Activated gamma-delta T cell treated with Interleukin-2 at 50 U/mL for 16 hours (primary cell): ENCODE data around the gene LLGL2.
"Not testable (repeated sequence)": the region's sequence is repeated elsewhere in the genome, so short reads cannot be mapped to it uniquely, and the experiment has no call there.

ENCODE experiments used
- DNase-seq: peaks from one replicate; pipeline ENCODE4 v3.0.0-alpha.2; 2020

Gene LLGL2

GRCh38 chr17:75592348-75593020 is 67.0 kb downstream of the LLGL2 start:
- no peak for DNase-seq

- DNase-seq = not testable (repeated sequence)
Measured at GRCh38 chr17:75593430-75593829, 67.9 kb downstream of the LLGL2 start.

DNA sequence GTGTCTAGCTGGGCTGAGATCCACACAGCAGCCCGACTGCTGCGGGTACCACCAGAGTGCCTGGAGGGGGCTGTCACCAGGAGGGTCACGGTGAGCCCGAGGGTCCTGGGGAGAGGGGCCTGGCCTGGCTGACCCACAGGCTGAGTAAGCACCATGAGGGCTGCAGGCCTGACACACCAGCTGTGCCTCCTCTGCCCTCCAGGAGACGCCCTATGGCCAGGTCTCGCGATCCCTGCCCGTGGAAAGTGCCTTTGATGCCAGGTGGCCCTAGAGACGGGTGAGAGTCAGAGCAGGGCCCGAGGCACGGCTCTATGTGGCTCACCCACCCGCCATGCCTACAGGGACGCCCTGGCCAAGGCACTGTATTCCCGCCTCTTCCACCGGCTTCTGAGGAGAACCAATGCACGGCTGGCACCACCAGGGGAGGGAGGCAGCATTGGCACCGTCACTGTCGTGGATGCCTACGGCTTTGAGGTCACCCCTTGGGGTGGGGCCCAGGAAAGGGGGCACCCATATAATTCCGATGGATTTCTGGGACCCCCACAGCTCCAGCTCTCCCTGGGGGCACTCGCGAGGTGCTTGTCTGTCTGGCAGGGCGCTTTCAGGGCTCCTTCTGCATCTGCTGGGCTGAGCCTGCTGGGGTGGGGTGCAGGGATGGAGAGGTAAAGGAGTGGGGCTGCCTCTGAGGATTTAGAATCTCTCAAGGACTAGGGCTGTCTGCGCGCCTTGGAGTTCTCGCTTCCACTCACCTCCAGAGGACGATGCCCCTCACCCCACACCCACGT is 69.2 kb downstream of the LLGL2 start:
- DNase-seq = no peak

- DNase-seq = no peak
Measured at GRCh38 chr17:75595284-75595919, 69.9 kb downstream of the LLGL2 start.

- no peak for DNase-seq
Measured at GRCh38 chr17:75595920-75596313, 70.4 kb downstream of the LLGL2 start.

- DNase-seq = no peak
Measured at GRCh38 chr17:75596320-75597087, 71.0 kb downstream of the LLGL2 start.

DNA sequence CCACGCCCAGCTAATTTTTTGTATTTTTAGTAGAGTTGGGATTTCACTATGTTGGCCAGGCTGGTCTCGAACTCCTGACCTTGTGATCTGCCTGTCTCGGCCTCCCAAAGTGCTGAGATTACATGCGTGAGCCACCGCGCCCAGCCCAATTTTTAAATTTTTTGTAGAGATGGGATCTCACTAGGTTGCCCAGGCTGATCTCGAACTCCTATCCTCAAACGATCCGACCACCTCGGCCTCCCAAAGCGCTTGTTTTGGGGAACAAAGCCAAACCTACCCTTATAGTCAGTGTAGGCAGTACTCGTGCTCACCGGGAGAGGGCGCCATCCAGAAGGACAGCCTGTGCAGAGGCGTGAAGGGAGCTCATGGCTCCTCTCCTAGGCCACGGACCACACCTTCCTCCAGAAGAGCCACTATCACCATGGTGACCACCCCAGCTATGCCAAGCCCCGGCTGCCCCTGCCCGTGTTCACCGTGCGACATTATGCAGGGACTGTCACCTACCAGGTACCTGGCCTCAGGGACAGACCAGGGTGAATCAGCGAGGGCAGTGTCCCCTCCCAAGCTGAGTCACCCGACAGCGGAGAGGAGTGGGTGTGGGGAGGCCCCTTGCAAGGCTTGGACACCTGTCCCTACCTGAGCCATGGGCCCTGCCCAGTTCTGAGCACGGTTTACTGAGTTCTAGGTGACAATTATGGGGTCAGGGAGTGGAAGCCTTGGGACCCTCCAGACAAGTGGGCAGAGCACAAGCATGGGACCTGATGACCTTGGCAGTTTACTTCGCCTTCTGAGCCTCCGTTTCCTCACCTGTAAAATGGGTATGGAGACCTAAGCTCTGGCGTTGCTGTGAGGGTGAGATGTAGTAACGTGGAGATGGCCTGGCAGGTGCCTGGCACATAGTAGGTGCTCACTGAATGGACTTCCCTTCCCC is 75.8 kb downstream of the LLGL2 start:
- peak; percentile 55 for DNase-seq

- DNase-seq = no peak
Measured at GRCh38 chr17:75602644-75603043, 77.1 kb downstream of the LLGL2 start.

DNA sequence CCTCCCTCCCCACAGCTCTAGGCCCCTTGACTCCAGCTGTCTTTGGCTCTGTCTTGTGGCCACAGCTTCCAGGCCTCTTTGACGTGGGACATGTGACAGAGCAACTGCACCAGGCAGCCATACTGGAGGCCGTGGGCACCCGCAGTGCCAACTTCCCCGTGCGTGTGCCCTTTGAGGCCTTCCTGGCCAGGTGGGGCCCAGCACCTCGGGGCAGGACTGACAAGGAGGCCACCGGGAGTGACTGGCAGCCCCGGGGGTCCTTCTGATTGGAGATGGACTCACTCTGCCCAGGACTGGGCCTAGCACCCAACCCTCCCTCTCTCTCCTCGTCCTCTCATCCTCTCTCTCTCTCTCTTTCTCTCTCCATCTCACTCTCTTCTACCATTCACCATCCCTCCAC is 77.6 kb downstream of the LLGL2 start:
- no peak for DNase-seq

DNA sequence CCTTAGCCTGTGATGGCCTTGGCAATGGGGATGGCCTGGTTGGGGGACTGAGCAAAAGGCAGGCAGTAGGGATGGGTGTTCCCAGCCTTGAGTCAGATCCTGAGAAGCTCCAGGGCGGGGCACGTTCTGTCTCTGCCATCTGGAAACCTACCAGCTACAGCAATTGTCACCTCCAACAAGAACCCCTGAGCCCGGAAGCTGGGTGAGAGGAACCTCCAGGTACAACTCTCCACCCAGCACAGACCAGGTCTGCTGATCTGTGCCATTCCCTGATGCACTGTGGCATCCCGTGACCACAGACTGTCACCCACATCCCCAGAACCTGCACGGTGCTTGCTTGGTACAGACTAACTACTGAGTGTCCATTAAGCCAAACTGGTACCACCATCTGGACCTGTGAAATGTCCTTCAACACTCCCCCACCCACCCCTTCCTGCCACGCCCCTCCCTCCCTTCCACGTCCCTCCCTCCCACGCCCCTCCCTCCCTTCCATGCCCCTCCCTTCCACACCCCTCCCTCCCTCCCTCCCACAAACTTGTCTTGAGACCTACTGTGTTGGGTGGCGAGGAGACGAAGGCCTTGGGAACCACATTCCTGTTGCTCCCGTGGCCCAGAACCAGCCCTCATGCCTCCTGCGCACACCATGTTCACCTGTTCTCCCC is 78.7 kb downstream of the LLGL2 start:
- DNase-seq = no peak

- no peak for DNase-seq
Measured at GRCh38 chr17:75605790-75606189, 80.3 kb downstream of the LLGL2 start.

- no peak for DNase-seq
Measured at GRCh38 chr17:75607086-75607485, 81.6 kb downstream of the LLGL2 start.

DNA sequence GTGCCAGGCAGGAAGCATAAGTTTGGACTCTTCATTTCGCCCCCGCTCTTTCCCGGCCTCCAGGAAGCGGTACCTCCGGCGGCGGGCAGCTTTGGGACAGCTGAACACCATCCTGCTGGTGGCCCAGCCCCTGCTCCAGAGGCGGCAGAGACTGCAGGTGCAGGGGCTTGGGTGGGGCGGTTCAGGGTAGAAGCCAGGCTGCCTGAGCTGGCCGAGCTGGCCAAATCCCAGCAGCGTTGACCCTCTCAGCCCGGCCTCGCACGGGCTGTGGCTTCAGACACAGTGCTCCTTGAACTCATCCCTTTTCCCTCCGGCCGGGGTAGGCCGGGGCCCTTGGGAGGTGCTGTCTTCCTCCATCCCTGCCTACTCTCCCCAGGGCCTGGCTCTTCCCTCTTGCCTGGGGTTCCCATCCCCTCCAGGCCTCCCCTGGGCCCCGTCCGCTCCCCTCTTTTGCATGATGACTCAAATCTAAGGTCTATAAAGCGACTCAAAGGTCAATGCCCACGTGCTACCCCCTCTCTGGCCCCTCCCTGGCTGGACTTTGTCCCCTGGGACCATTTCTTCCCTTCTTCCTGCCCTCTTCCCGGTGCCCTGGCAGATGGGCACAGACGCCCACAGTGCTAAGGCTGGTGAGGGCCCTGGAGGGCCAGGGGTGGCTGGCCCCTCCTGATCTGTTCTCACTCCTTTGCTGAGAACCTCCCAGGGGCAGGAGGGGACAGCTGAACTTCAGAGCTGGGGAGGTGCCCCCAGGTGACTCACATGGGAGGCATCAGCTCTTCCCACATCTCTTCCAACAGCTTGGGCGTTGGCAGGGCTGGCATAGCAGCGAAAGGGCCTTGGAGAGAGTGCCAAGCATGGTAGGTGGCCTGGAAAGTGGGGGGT is 84.8 kb downstream of the LLGL2 start:
- no peak for DNase-seq

DNA sequence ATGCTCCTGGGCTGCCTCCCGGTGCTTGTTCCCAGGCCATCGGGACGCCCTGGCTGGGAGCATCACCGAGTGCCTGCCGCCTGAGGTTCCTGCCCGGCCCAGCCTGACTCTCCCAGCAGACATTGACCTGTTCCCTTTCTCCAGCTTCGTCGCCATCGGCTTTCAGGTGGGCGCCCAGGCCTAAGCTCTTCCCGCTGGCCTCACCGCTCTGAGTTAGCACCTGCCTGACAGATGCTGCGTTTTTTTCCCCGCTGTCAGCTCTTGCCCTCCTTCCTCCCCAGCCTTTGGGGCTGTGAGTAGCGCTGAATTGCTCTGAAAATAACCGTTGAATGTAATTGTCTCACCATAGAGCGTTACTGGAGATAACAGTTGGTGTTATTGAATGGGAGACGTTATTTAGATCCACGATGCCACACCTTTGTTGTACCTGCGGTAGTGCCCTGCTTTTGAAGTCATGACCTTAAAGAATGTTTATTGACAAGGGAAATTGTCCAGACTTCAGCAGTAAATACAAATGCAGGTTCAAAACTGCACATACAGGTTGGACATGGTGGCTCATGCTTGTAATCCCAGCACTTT is 86.4 kb downstream of the LLGL2 start:
- DNase-seq = no peak

DNA sequence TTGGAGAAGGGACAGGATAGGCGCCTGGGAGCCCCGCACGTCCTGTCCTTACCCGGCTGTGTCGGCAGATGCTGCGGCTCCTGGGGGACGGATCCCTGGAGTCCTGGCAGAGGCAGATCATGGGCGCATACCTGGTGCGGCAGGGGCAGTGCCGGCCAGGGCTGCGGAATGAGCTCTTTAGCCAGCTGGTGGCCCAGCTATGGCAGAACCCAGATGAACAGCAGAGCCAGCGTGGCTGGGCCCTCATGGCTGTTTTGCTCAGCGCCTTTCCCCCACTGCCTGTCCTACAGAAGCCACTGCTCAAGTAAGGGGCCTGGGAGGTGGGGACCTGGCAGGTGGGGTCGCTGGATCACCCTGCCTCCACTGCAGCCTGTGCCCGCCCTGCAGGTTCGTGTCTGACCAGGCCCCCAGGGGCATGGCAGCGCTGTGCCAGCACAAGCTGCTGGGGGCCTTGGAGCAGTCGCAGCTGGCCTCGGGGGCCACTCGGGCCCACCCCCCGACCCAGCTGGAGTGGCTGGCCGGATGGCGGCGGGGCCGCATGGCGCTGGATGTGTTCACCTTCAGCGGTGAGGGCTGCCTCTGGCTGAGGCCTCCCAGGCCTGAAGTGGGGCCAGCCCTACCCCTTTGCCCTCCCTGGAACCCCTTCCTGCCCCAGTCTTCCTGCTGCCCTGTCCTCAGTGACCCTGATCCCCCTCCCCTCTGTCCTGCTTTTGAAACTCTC is 87.6 kb downstream of the LLGL2 start:
- no peak for DNase-seq

DNA sequence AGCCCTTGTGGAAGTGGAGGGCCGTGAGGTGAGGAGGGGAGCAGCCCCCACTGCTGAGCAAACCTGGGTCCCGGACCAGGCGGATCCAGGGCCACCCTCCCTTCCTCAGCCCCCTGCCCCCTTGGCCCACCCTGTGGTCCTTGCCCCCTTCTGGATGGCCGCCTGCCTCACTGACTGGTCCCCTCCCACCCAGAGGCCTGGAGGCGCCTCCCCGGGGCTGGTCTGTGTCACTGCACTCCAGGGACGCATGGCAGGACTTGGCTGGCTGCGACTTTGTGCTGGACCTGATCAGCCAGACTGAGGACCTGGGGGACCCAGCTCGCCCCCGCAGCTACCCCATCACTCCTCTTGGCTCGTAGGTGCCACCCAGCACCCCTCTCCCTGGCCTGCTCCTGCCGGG is 88.5 kb downstream of the LLGL2 start:
- DNase-seq = no peak

- DNase-seq = no peak
Measured at GRCh38 chr17:75614556-75615270, 89.2 kb downstream of the LLGL2 start.

DNA sequence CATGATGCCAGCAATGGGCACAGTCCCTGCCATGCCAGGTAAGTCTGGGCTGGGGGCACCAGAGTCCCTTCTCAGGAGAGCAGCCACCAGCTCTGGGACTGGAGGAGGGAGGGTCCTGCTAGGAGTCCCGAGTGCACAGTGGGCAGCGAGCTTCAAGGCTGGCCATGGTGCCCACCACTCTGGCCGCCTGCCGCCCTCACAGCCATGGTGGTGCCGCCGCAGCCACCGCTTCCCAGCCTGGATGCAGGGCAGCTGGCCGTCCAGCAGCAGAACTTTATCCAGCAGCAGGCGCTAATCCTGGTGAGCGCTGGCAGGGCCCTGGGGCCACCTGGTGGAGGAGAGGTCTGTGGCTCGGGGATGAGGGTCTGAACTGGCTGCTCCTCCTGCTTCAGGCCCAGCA is 89.8 kb downstream of the LLGL2 start:
- no peak for DNase-seq
